GM11168 (cell line): ENCODE results near the gene ERVFRD-1.
"Not testable (repeated sequence)": the region's sequence is repeated elsewhere in the genome, so short reads cannot be mapped to it uniquely, and the experiment has no call there.

ENCODE experiments used
- in situ Hi-C: fragments of 300-500 bp; cut with MboI; formaldehyde crosslinking; loops from one replicate; pipeline ENCODE4 v1.12.0; 2022; ENCODE audit warnings: low sequenced_read_pairs; ENCODE audit not compliant: unreplicated experiment

Gene ERVFRD-1

DNA sequence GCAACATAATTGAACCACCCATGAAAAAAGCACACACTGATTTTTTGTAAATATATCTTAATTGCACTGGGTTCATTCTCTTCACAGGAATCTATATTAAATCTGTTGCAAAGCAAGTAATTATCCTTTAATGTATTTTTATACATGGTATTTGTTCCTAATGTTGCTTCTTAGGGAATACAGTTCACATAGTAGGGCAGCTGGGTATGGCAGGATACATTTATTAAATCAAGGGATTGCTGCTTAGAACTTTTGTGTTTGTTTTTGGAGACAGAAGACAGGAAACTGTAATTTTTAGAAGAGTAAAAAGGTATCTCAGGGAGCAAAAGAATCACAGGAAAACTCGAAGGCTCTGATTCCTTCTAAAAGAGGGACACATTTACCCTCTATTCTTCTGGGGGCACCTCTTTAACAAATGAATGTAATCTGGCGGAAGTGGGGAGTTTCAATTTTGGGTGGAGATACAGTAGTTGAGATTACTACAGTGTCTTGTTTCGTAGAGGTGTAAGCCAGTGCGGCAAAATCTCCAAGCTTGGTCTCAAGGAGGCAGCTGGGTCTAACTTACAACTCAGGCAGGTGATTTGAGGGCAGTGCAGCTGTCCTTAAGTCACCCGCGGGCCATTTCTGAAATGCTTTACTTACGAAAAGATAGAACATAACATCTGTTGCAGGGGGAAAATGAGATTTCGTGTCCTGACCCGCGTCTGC lies 18.7 kb downstream of the ERVFRD-1 start:
- in situ Hi-C loops = no loop called here

GRCh38 chr6:11091141-11091540 lies 20.4 kb downstream of the ERVFRD-1 start:
- in situ Hi-C loops = not testable (repeated sequence)

DNA sequence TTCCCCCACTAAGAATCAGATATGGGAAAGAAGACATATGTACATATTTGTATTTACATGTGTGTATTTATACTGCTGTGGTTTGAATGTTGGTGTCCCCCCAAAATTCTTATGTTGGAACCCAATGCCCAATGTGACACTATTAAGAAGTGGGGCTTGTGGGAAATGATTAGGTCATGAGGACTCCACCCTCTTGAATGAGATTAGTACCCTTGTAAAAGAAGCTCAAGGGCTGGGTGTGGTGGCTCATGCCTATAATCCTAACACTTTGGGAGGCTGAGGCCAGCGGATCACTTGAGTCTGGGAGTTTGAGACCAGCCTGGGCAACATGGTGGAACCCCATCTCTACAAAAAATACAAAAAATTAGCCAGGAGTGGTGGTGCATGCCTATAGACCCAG lies 21.8 kb downstream of the ERVFRD-1 start:
- in situ Hi-C loops = no loop called here

GRCh38 chr6:11087141-11087812 lies 24.2 kb downstream of the ERVFRD-1 start:
- in situ Hi-C loops = not testable (repeated sequence)

DNA sequence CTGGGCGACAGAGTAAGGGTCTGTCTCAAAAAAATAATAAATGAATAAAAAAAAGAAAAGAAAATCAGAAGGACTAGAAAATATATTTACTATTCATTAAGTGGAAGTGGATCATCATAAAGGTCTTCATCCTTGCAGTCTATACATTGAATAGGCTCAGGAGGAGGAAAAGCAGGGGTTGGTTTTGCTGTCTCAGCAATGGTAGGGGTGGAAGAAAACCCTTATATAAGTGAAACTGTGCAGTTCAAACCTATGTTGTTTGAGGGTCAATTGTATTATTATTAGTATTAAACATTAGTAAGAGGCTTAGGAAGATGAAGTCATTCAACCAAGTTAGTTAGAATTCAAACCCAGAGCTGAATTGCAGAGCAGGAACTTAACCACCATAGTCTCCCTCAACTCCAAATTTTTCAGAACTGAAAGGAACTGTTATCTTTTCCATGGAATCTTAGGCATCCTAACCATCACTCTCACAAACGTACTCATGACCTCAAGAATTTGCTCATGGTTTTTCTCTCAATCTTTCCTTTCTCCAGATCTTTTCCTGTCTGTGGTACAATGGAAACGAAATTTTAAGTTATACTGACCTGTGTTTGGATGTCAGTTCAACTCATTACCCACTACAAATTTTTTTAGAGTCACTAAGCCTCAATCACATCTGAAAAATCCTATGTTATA lies 25.6 kb downstream of the ERVFRD-1 start:
- in situ Hi-C loops = no loop called here

DNA sequence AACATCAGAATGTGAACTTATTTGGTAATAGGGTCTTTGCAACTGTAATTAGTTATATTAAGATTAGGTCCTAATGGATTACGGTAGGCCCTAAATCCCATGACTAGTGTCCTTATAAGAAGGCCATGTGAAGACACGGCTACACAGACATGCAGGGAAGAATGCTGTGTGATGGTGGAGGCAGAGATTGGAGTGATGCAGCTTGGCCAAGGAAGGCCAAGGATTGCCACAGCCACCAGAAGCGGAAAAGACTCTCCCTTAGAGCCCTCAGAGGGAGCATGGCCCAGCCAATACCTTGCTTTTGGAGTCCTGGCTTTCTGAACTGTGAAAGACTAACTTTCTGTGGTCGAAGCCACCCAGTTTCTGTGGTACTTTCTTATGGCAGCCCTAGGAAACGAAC lies 27.6 kb downstream of the ERVFRD-1 start:
- in situ Hi-C loops = no loop called here

DNA sequence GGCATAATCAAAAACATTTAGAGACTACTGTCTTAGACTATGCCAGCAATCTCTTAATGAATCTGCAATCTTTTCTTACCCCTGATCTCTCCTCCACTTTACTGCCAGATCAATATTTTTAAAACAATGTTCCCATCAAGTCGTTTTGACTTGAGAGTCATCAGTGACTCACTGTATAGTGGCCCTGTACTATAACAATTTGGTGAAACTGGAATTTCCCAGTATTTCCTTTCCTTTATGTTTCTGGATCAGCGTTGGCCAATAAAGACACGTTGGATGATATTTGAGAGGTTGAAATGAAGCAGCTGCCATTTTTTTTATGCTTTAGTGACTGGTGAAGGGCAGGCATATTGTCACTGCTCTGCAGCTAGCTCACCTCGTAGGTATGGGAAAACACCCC lies 28.0 kb downstream of the ERVFRD-1 start:
- in situ Hi-C loops = no loop called here

DNA sequence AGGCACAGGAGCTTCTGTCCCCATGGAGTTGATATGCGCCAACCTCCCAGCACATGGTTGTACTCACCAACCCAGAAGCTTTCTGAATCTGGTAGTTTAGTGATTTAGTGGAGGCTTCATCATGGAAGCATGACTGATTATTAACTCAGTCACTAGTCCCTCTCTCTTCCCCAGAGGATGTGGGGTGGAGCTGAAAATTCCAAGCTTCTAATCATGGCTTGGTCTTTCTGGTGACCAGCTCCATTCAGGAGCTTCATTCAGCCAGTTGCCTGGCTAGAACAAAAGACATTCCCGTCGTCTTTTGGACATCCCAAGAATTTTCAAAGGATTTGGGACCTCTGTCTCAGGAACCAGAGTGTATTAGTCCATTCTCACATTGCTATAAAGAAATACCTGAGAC lies 31.2 kb downstream of the ERVFRD-1 start:
- in situ Hi-C loops = no loop called here

DNA sequence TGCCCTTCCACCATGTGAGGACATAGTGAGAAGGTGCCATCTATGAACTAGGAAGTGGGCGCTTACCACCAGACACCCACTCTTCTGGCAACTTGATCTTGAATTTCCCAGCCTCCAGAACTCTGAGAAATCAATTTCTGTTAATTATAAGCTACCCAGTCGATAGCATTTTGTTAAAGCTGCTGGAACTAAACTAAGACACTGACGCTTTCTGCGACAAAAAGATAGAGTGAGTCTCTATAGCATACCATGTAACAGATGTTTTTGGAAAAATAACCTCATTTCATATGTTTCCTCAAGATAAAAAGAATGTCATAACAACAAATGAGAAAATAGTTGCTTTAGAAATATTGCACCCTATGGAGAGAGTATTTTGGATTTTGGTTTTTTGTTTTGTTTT lies 33.3 kb downstream of the ERVFRD-1 start:
- in situ Hi-C loops = no loop called here

DNA sequence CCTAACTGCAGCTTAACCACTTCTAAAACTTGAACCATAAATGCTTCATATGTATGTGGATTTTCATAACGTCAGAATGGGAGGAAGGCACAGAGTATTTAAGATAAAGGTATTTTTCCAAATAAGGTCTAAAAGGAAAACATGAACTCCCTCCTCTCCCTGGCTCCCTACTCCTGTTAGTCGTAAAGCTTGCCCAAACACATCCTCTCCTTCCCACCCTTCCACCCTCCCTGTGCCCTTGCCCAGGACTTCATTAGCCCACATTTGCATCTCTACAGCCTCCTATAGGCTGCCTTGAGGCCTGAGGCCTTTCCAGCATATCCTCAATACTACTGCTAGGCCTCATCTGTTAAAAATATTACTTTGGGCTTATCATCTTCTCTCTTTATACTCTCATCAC lies 35.0 kb downstream of the ERVFRD-1 start:
- in situ Hi-C loops = no loop called here

DNA sequence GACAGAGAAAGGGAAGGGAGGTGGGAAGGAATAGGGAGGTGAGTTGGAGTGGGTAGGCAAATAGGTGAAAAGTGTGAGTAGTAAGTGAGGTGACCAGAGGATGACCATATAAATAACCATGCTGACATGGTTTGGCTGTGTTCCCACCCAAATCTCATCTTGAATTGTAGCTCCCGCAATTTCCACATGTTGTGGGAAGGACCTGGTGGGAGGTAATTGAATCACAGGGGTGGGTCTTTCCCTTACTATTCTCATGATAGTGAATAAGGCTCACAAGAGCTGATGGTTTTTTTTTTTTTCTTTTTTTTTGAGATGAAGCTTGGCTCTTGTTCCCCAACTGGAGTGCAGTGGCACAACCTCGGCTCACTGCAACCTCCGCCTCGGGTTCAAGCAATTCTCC lies 39.4 kb downstream of the ERVFRD-1 start:
- in situ Hi-C loops = loop anchor here (25.0 kb wide), 1 partner anchor 585 kb away; no protein-coding TSS in a partner anchor

- in situ Hi-C loops = loop anchor here (25.0 kb wide), 1 partner anchor 582 kb away; no protein-coding TSS in a partner anchor
Measured at GRCh38 chr6:11069760-11070159, 41.8 kb downstream of the ERVFRD-1 start.

DNA sequence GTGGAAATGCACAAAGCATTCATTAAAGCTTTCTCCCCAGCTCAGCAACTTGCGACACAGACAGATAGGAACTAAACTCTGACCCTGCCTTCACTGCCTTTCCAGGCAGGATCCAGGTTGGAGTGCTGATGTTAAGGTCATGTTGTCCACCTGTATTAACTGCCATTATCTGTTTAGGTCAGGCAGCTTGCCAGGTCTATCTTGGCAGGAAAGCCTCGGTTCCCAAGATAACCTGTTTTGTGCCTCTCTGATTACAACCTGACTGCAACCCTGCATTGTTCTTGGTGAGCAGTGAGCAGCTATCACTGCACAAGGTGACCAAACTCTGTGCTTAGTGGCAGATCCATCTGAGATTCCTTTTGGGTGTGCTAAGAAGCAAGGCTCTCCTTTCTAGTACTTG lies 44.2 kb downstream of the ERVFRD-1 start:
- in situ Hi-C loops = loop anchor here (25.0 kb wide), 1 partner anchor 580 kb away; no protein-coding TSS in a partner anchor

DNA sequence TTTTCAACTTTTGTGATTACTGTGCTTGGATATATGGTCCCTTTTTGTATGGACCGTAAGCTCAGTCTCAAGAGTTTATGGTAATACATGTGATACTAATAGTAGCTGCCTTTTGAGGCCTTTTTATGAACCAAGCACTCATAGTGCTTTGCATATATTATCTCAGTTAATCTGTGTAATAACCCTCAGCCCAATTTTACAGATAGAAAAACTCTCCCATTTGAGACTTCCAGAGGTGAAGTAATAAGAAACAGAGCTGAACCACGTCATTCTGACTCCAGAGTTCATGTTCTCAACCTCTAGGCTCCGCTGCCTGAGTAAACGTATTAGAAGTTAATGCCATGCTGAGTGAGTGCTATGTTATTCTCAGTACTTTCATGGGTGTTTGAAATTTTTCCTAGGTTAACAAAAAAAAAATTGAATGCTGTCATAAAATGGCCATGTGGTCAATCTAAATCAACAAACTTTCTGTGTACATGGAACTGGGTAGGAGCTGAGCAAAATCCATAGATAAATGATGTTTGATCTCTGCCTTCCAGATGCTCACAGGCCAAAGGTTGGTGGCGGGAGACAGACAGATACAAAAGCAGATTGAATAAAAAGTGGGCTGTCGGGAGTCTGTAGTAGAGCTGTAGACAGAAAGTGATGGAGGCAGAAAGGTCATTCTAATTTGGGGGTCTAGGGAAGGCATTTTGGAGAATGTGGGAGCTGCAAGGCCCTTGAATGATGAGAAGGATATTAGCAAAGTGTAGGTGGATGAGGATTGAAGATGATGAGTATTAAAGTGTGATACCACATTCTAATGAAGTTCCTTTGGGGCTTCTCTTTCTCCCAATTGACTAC lies 44.8 kb downstream of the ERVFRD-1 start:
- in situ Hi-C loops = loop anchor here (25.0 kb wide), 1 partner anchor 579 kb away; no protein-coding TSS in a partner anchor

DNA sequence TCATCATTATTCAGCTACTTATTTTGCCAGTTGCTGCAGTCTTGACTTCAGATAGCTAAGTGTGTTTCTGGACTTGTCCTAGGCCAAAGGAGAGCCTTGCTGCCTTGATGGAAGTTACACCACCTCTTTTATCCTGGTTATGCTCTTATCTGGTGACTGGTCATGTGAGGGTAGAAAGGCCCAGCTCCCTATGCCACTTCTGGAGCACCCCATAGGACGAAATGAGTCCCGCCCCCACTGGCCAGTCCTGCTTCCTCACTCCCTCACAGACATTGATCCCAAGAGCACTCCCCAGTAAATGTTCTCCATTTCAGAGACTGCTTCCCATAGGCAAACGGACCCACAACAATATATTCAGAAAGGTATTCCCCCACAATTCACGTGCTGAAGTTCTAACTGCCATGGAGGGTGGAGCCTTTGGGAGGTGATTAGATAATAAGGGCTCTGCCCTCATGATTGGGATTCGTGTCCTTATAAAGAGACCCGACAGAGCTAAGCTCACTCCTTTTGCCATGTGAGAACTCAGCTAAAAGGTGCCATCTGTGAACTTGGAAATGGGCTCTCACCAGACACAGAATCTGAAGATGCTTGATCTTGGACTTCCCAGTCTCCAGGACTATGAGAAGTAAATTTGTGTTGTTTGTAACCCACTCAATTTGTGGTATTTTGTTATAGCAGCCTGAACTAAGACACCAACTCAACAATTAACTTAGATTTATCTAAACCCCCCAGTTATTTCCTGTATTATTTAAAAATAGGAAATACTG lies 45.9 kb downstream of the ERVFRD-1 start:
- in situ Hi-C loops = loop anchor here (25.0 kb wide), 1 partner anchor 578 kb away; no protein-coding TSS in a partner anchor

DNA sequence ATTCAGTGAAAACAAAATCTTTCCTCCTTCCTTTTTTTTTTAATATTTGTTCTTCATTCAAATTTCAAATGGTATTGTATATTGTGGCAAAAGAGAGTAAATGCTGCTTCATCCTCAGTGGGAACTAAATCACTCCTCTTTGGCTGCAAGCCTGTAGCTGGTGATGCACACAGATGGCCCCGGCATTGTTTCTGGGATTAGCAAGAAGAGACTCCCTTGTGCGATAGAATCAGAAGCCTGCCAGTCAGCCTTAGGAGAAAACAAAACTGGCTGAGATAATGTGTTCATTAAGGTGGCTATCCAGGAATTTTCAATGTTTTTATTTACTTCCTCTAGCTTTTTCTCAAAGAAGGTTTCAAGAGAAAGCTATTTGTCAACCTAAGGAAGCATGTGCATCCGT lies 46.7 kb downstream of the ERVFRD-1 start:
- in situ Hi-C loops = loop anchor here (25.0 kb wide), 1 partner anchor 578 kb away; no protein-coding TSS in a partner anchor

GRCh38 chr6:11062715-11063114 lies 48.8 kb downstream of the ERVFRD-1 start:
- in situ Hi-C loops = loop anchor here (25.0 kb wide), 1 partner anchor 575 kb away; no protein-coding TSS in a partner anchor

- in situ Hi-C loops = loop anchor here (25.0 kb wide), 1 partner anchor 575 kb away; no protein-coding TSS in a partner anchor
Measured at GRCh38 chr6:11062083-11062482, 49.4 kb downstream of the ERVFRD-1 start.

DNA sequence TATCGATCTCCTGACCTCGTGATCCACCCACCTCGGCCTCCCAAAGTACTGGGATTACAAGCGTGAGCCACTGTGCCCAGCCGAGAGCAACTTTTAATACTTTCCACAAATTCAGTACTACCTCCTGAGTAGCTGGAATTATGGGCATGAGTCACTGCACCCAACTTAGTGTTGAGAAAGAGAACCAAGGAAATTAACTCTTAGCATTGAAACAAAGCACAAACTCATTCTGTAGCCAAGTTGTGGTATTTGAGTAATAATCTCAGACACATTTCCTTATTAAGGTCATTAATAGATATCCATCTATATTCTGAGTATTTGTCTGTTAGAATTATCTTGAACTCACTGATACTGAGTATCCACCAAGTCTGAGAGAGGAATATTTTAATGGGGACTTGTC lies 53.1 kb downstream of the ERVFRD-1 start:
- in situ Hi-C loops = loop anchor here (10.0 to 25.0 kb wide), 2 partner anchors 104 to 571 kb away; no protein-coding TSS in a partner anchor
